ENCODE measurements around the gene PON3. TPM values are rescaled to one million over a fixed set of nuclear protein-coding genes. Genes with fewer than 3 reads are reported as not detected.

PON3 gene
- polyA plus RNA-seq, 2 of the 4 experiments (the other 2 are of a cell fraction), result 48.7 to 142 TPM

DNA sequence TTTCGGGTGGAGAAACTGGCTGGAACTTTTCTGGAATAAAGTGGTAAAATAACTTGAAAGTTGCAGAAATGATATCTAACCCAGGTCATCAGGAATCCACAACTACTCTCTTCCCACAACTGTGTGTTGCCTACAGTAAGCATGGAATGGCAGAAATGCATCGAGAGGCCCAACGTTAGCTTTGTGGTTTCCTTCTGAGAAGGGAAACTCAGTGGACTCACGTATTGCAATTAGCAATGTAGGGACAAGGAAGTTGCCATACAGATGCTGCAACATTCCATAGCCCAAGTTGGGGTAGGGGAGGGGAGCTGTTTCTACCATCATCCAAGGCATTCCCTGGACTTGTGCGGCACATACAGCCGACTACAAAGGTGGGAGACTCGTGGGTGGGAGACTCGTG, 73.8 kb downstream of the PON3 start:
- FAIRE-seq, result no peak
- Histone ChIP-seq H3K27ac (peak overlapping the region; percentile 86 to 87), H3K9me3 (0 out of 3 replicates have a peak, but pooled peaks cover 3% of the 10 kb centered on the region), H3K4me3 (no peak overlapping the region), H3K4me1 (peaks cover 44% of the 10 kb centered on the region), H3K4me2 (peak overlapping the region; percentile 77)
- ATAC-seq, result no peak
- ChIA-PET CTCF (interaction anchor here (0.6 to 2.9 kb wide), 4 partner anchors 14 to 155 kb away, joined by 3 to 13 read pairs (median 4); partner anchors contain the start of gene PON3), POLR2A (no interaction called here)
- TF ChIP-seq EHMT2 (IDR thresholded peaks at IDR 0.05; ENCODE audit: low read depth) (no peak), CBX2 (IDR thresholded peaks at IDR 0.05; ENCODE audit: borderline replicate concordance, low read depth) (no peak), HOXB13 (CRISPR knock-in tag; IDR thresholded peaks at IDR 0.05; ENCODE audit: low read depth) (no peak), MYC (IDR thresholded peaks at IDR 0.05; ENCODE audit: borderline replicate concordance, low read length) (no peak), SREBF2 (IDR thresholded peaks at IDR 0.05) (no peak), JUNB (IDR thresholded peaks at IDR 0.05) (no peak), RNF2 (IDR thresholded peaks at IDR 0.05; ENCODE audit: borderline replicate concordance, low read depth) (no peak), RAD21 (conservative IDR thresholded peaks at IDR 0.05 in 1 of 2, IDR thresholded peaks at IDR 0.05 in 1 of 2) (no peak), NPAS2 (CRISPR knock-in tag; IDR thresholded peaks at IDR 0.05; ENCODE audit: borderline replicate concordance) (no peak)
- no peak for DNase-seq (ENCODE audit: low read depth in 1 of 2, low spot score in 1 of 2)
- WGBS (ENCODE audit: missing lambda C conversion rate), result 86% methylated on average over 8 of the region's 8 CpGs

DNA sequence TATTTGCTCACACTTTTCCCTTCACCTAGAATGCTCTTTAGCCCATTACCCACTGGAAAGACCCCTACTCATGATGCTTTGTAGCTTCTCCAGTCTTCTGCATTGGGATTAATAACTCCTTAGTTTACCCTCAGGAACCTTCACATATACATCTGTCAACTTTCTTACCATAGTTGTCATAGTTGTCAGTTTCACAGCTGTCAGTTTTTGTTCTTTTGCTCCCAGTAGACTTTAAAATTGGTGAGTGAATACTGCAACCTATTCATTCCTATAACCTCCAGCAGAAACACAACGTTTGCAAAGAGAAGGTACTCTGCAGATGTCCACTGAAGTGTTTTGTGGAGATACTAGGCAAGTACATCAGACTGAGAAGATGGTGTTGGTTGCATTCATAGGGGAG, 74.5 kb downstream of the PON3 start:
- H3K4me1 ChIP-seq, result peaks cover 45% of the 10 kb centered on the region
- 72% methylated on average over 1 of the region's 1 CpG for WGBS (ENCODE audit: missing lambda C conversion rate)
- ATAC-seq, result no peak
- CTCF ChIA-PET, result interaction anchor here (0.6 kb wide), 1 partner anchor 13 kb away, joined by 3 read pairs; no protein-coding TSS in a partner anchor
- H3K4me2 ChIP-seq, result no peak overlapping the region
- no peak for DNase-seq (ENCODE audit: low read depth in 1 of 2, low spot score in 1 of 2)
- POLR2A ChIA-PET, result no interaction called here
- H3K27ac ChIP-seq, result peak overlapping the region in 1 of 2 experiments; percentile 30; a peak in 3 of 6 replicates
- no peak overlapping the region for H3K4me3 ChIP-seq
- H3K9me3 ChIP-seq, result 0 out of 3 replicates have a peak, but pooled peaks cover 2% of the 10 kb centered on the region
- TF ChIP-seq RARB (CRISPR knock-in tag; IDR thresholded peaks at IDR 0.05) (no peak), HOXA7 (CRISPR knock-in tag; IDR thresholded peaks at IDR 0.05) (no peak), JUNB (IDR thresholded peaks at IDR 0.05) (no peak), CBX8 (IDR thresholded peaks at IDR 0.05) (no peak), ESRRA (IDR thresholded peaks at IDR 0.05; ENCODE audit: borderline replicate concordance, low read length) (no peak), BHLHE40 (IDR thresholded peaks at IDR 0.05; ENCODE audit: low read depth, low read length) (no peak), SMC3 (IDR thresholded peaks at IDR 0.05) (no peak), JUN (IDR thresholded peaks at IDR 0.05) (no peak), CBX2 (IDR thresholded peaks at IDR 0.05; ENCODE audit: borderline replicate concordance, low read depth) (no peak), MAFK (IDR thresholded peaks at IDR 0.05; ENCODE audit: partially characterized antibody) (no peak), EP300 (IDR thresholded peaks at IDR 0.05) (no peak)
- TF ChIP-seq, protein P1, sequence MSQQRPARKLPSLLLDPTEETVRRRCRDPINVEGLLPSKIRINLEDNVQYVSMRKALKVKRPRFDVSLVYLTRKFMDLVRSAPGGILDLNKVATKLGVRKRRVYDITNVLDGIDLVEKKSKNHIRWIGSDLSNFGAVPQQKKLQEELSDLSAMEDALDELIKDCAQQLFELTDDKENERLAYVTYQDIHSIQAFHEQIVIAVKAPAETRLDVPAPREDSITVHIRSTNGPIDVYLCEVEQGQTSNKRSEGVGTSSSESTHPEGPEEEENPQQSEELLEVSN (IDR thresholded peaks at IDR 0.05; ENCODE audit: borderline replicate concordance, low read depth), result no peak
- TF ChIP-seq, protein P2, sequence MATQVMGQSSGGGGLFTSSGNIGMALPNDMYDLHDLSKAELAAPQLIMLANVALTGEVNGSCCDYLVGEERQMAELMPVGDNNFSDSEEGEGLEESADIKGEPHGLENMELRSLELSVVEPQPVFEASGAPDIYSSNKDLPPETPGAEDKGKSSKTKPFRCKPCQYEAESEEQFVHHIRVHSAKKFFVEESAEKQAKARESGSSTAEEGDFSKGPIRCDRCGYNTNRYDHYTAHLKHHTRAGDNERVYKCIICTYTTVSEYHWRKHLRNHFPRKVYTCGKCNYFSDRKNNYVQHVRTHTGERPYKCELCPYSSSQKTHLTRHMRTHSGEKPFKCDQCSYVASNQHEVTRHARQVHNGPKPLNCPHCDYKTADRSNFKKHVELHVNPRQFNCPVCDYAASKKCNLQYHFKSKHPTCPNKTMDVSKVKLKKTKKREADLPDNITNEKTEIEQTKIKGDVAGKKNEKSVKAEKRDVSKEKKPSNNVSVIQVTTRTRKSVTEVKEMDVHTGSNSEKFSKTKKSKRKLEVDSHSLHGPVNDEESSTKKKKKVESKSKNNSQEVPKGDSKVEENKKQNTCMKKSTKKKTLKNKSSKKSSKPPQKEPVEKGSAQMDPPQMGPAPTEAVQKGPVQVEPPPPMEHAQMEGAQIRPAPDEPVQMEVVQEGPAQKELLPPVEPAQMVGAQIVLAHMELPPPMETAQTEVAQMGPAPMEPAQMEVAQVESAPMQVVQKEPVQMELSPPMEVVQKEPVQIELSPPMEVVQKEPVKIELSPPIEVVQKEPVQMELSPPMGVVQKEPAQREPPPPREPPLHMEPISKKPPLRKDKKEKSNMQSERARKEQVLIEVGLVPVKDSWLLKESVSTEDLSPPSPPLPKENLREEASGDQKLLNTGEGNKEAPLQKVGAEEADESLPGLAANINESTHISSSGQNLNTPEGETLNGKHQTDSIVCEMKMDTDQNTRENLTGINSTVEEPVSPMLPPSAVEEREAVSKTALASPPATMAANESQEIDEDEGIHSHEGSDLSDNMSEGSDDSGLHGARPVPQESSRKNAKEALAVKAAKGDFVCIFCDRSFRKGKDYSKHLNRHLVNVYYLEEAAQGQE (IDR thresholded peaks at IDR 0.05), result no peak
- TF ChIP-seq, protein P3, sequence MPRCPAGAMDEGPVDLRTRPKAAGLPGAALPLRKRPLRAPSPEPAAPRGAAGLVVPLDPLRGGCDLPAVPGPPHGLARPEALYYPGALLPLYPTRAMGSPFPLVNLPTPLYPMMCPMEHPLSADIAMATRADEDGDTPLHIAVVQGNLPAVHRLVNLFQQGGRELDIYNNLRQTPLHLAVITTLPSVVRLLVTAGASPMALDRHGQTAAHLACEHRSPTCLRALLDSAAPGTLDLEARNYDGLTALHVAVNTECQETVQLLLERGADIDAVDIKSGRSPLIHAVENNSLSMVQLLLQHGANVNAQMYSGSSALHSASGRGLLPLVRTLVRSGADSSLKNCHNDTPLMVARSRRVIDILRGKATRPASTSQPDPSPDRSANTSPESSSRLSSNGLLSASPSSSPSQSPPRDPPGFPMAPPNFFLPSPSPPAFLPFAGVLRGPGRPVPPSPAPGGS (IDR thresholded peaks at IDR 0.05), result no peak
- TF ChIP-seq, protein P4, sequence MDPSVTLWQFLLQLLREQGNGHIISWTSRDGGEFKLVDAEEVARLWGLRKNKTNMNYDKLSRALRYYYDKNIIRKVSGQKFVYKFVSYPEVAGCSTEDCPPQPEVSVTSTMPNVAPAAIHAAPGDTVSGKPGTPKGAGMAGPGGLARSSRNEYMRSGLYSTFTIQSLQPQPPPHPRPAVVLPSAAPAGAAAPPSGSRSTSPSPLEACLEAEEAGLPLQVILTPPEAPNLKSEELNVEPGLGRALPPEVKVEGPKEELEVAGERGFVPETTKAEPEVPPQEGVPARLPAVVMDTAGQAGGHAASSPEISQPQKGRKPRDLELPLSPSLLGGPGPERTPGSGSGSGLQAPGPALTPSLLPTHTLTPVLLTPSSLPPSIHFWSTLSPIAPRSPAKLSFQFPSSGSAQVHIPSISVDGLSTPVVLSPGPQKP (IDR thresholded peaks at IDR 0.05; ENCODE audit: low read depth, low read length), result no peak
- TF ChIP-seq, protein P5, sequence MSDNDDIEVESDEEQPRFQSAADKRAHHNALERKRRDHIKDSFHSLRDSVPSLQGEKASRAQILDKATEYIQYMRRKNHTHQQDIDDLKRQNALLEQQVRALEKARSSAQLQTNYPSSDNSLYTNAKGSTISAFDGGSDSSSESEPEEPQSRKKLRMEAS (IDR thresholded peaks at IDR 0.05), result no peak
- TF ChIP-seq, protein P6, sequence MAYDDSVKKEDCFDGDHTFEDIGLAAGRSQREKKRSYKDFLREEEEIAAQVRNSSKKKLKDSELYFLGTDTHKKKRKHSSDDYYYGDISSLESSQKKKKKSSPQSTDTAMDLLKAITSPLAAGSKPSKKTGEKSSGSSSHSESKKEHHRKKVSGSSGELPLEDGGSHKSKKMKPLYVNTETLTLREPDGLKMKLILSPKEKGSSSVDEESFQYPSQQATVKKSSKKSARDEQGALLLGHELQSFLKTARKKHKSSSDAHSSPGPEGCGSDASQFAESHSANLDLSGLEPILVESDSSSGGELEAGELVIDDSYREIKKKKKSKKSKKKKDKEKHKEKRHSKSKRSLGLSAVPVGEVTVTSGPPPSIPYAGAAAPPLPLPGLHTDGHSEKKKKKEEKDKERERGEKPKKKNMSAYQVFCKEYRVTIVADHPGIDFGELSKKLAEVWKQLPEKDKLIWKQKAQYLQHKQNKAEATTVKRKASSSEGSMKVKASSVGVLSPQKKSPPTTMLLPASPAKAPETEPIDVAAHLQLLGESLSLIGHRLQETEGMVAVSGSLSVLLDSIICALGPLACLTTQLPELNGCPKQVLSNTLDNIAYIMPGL (CRISPR knock-in tag; IDR thresholded peaks at IDR 0.05; ENCODE audit: borderline replicate concordance), result no peak
- FAIRE-seq, result no peak

Measured in A549 (cell line).